Ovary (tissue), 9 donors: Measurements from ENCODE around the gene STPG3. TPM values are rescaled to one million over a fixed set of nuclear protein-coding genes. Genes with fewer than 3 reads are reported as not detected.

Source experiments
- DNase-seq, 5 donors: peaks; one replicate each; pipeline ENCODE4 v3.0.0-alpha.2; 2019 to 2020
- H3K27ac ChIP-seq, 2 donors: fragments of 200-600 bp; one replicate each; pipeline versions ENCODE4 v1.5.1 to v1.8.0; 2019 to 2022
- H3K27me3 ChIP-seq: fragments of 200-600 bp; one replicate; pipeline ENCODE4 v1.8.0; 2022
- H3K36me3 ChIP-seq: fragments of 200-600 bp; sonication (generic); one replicate; pipeline ENCODE4 v1.5.1; 2019
- H3K4me1 ChIP-seq: one replicate; pipeline ENCODE4 v1.8.1; 2013; ENCODE audit warnings: mild to moderate bottlenecking, moderate library complexity; ENCODE audit not compliant: insufficient read depth
- H3K4me3 ChIP-seq: fragments of 200-600 bp; sonication (generic); one replicate; pipeline ENCODE4 v1.5.1; 2017
- H3K9me3 ChIP-seq, 2 donors: fragments of 200-600 bp in 1 of 2; sonication (generic) in 1 of 2; one replicate each; pipeline versions ENCODE4 v1.5.1 to v1.8.1; 2013 to 2019; ENCODE audit warnings: mild to moderate bottlenecking in 1 of 2, moderate library complexity in 1 of 2
- EP300 ChIP-seq: sonication (generic); formaldehyde crosslinking; IDR thresholded peaks from one replicate; pipeline ENCODE4 v1.6.1; 2017; ENCODE audit warnings: antibody characterized with exemption
- POLR2A ChIP-seq: fragments of 450-650 bp; IDR thresholded peaks from one replicate; pipeline ENCODE4 v1.6.1; 2017; ENCODE audit warnings: antibody characterized with exemption, mild to moderate bottlenecking, moderate library complexity
- WGBS, 3 donors: extraction: QIAGEN DNeasy Blood & Tissue Kit in 1 of 3; methylation state at CpG; one replicate each; pipeline versions ENCODE4 v1.1.5 to v1.1.7; 2013 to 2017; 5-methylcytosine and 5-hydroxymethylcytosine counted together
- intact Hi-C, 4 donors: fragments of 100-400 bp; cut with DNase I; formaldehyde crosslinking; loops; one replicate each; pipeline versions ENCODE4 v1.11.0 to v1.15.1; 2022 to 2023
- polyA plus RNA-seq, 2 donors: library from polyadenylated mRNA; stranded (reverse); fragments of 200-250 nt in 1 of 2; fragments of 350-450 nt in 1 of 2; fragmentation: Illumina TruSeq in 1 of 2; extraction: RNeasy Lipid Tissue Mini Kit (QIAGEN cat#74804) in 1 of 2; gene quantifications; one replicate each; pipeline ENCODE4 v1.2.3, GENCODE V29; 2013 to 2014
- total RNA-seq, 7 donors: library from RNA; depleted of rRNA in 2 of 7; stranded (reverse); fragments of >200 nt in 2 of 7; fragmentation: NEBNext Ultra II Directional in 3 of 7; extraction: Animal tissue kit (Norgen Biotek cat#: 25700) in 3 of 7; gene quantifications; one replicate each; pipeline versions ENCODE4 v1.1.0 to v1.2.4, GENCODE V29; 2016 to 2023
- TF ChIP-seq, protein P1 (sequence below), 3 donors: fragments of 450-650 bp in 2 of 3; fragments of 200-600 bp in 1 of 3; IDR thresholded peaks; one replicate each; pipeline versions ENCODE4 v1.5.1 to v1.8.0; 2016 to 2022; ENCODE audit warnings: antibody characterized with exemption in 3 of 3, mild to moderate bottlenecking in 1 of 3
- donor health status: DM: no; HTN: no; CAD: no; lungs with moderate emphysema.
- donor health status: DM: no; HTN: no; CAD: no.
- donor health status: Bipolar disorder and iron deficiency.
- donor health status: DM: yes; HTN: yes; CAD: no.
- donor health status: DM: no; HTN: no; CAD: no.
- donor health status: DM: yes; HTN: yes; CAD: no.

The STPG3 gene
- total and polyA plus RNA-seq, 9 donors = not detected

DNA sequence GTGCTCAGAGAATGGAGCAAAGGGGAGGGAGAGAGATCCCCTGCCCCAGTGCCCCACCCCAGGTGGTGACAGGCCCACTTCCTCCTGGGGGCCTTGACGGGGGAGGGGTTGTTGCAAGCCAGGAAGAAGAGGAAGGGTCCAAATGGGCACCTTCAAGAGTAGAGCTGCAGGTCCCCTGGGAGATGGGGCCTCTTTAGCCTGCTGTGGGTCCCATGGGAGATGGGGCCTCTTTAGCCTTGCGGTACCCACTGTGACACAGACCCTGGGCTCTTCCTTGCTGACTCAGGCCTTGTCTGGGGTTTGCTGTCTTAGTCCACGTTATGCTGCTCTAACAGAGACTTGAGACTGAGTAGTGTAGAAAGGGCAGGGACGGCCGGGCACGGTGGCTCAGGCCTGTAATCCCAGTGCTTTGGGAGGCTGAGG lies 16.9 kb downstream of the STPG3 start:
- no peaks in the 10 kb centered on the region for H3K36me3 ChIP-seq
- no peak overlapping the region for H3K27ac ChIP-seq
- WGBS, 3 donors = 78 to 90% (median 88%) methylated on average over 6 of the region's 6 CpGs

DNA sequence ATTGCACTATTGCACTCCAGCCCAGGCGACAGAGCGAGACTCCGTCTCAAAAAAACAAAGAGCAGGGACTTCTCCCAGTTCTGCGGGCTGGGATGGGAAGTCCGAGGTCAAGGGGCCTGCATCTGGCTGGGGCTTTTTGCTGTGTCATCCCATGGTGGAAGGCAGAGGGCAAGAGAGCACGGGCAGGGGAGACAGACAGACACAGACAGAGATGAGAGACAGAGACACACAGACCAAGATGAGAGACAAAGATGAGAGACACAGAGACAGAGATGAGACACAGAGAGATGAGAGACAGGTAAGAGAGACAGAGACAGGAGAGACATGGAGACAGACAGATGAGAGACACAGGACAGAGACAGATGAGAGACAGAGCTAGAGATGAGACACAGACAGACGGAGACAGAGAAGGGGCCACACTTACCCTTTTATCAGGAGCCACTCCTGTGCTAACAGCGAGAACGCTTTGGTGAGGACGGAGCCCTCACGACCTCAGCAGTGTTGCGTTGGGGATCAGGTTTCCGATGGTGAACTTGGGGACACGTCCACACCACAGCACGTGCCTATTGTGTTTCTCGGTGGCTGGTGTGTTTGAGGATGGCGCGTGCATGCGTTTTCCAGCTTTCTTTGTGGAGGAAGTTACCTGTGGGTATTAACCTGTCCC lies 17.6 kb downstream of the STPG3 start:
- no peaks in the 10 kb centered on the region for H3K27me3 ChIP-seq
- 73 to 78% (median 75%) methylated on average over 19 of the region's 19 CpGs for WGBS, 3 donors
- no peaks in the 10 kb centered on the region for H3K36me3 ChIP-seq
- H3K4me3 ChIP-seq = no peak overlapping the region
- H3K4me1 ChIP-seq = peaks cover 6% of the 10 kb centered on the region
- intact Hi-C loops = no loop called here
- no peaks in the 10 kb centered on the region for H3K9me3 ChIP-seq
- no peak for TF ChIP-seq EP300
- DNase-seq = no peak
- no peak overlapping the region for H3K27ac ChIP-seq

More for the DNA sequence above, 16.9 kb downstream of the STPG3 start:
- intact Hi-C loops = no loop called here
- no peak for DNase-seq
- peaks cover 6% of the 10 kb centered on the region for H3K4me1 ChIP-seq
- H3K4me3 ChIP-seq = no peak overlapping the region
- no peaks in the 10 kb centered on the region for H3K9me3 ChIP-seq
- no peaks in the 10 kb centered on the region for H3K27me3 ChIP-seq
- TF ChIP-seq, protein P1, sequence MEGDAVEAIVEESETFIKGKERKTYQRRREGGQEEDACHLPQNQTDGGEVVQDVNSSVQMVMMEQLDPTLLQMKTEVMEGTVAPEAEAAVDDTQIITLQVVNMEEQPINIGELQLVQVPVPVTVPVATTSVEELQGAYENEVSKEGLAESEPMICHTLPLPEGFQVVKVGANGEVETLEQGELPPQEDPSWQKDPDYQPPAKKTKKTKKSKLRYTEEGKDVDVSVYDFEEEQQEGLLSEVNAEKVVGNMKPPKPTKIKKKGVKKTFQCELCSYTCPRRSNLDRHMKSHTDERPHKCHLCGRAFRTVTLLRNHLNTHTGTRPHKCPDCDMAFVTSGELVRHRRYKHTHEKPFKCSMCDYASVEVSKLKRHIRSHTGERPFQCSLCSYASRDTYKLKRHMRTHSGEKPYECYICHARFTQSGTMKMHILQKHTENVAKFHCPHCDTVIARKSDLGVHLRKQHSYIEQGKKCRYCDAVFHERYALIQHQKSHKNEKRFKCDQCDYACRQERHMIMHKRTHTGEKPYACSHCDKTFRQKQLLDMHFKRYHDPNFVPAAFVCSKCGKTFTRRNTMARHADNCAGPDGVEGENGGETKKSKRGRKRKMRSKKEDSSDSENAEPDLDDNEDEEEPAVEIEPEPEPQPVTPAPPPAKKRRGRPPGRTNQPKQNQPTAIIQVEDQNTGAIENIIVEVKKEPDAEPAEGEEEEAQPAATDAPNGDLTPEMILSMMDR (IDR thresholded peaks at IDR 0.05) = no peak

DNA sequence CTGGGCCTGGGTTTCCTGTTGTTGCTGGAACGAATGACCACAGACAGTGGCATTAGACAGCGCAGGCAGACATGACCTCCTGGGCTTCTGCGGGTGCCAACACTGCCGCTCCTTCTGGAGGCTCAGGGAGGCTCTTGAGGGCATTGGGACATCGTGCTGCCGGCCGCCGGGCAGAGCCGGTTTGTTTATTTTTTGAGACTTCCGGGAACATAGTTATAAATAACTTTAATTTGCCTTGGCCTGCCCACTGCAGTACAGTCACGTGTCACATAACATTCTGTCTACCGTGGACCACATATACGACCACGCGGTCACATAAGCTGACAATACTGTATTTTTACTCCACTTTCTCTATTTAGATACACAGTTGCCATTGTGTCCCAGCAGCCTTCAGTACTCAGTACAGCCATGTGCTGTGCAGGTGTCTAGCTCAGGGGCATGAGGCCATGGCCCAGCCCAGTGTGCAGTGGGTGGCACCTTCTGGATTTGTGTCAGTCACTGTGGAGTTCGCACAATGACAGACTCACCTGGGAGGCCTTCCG lies 18.2 kb downstream of the STPG3 start:
- peak in 2 of 5 donors; percentile 19 to 56 for DNase-seq
- H3K4me1 ChIP-seq = peaks cover 6% of the 10 kb centered on the region
- no peak for TF ChIP-seq POLR2A
- no peak for TF ChIP-seq EP300
- TF ChIP-seq, protein P1 (IDR thresholded peaks at IDR 0.05) = no peak
- H3K27me3 ChIP-seq = no peaks in the 10 kb centered on the region
- no peaks in the 10 kb centered on the region for H3K9me3 ChIP-seq
- no peak overlapping the region for H3K4me3 ChIP-seq
- no peaks in the 10 kb centered on the region for H3K36me3 ChIP-seq
- intact Hi-C loops = no loop called here
- H3K27ac ChIP-seq = no peak overlapping the region
- WGBS, 3 donors = 26 to 36% (median 28%) methylated on average over 17 of the region's 17 CpGs

DNA sequence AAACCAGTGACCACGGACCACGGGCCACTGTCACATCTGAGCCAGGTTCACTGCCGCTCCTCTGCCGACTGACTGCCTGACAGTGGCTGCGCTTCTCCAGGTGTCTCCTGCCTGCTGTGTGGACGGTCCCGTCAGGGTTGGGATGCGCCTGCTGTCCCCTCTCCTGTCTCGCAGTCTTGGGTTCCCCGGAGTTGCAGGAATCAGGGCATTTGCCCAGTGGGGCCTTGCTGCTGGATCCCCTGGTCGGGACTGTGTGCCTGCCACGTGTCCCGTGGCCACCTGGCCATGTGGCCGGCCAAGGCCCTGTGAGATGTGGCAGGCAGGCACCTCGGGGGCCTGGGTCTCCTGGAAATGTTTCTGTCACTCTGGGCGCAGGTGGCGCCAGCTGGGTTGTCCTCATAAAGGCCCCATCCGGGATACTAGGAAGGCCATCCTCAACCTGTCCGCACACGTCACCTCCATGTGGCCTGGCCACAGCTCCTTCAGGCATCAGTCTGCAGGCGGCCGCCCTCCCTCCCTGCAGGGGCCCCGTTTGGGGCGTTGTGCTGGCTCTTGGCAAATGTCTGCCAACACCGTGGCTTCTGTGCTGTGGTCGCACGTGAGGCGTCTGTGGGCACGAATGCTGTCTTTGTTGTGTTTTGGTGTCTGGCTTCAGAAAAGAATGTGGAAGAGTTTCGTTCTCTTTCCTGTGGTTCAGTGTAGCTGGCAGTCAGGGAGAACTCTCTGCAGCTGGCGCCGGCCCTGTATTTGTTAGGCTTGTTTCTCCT lies 20.0 kb downstream of the STPG3 start:
- 85 to 90% (median 88%) methylated on average over 32 of the region's 32 CpGs for WGBS, 3 donors
- TF ChIP-seq, protein P1 (IDR thresholded peaks at IDR 0.05) = no peak
- TF ChIP-seq POLR2A = no peak
- no peak for TF ChIP-seq EP300
- no peak for DNase-seq
- intact Hi-C loops = no loop called here
- H3K27me3 ChIP-seq = no peaks in the 10 kb centered on the region
- peaks cover 6% of the 10 kb centered on the region for H3K4me1 ChIP-seq
- no peak overlapping the region for H3K4me3 ChIP-seq
- no peaks in the 10 kb centered on the region for H3K36me3 ChIP-seq
- H3K27ac ChIP-seq = no peak overlapping the region
- no peaks in the 10 kb centered on the region for H3K9me3 ChIP-seq

DNA sequence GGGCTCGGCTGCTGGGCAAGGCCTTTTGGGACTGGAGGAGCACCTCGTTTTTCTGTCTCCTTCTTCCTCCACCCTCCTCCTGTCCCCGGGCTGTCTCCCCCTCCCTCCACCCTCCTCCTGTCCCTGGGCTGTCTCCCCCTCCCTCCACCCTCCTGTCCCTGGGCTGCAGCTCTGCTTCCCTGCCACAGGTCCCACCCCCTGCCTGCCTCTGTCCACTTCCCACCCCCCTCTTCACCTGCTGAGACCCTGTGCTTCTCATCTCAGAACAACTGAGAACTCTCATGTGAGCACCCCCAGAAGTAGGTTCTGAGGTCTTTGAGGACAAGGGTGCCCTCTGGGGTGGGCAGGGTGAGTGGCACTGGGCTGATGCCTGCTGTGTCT lies 20.6 kb downstream of the STPG3 start:
- Histone ChIP-seq H3K27me3 (no peaks in the 10 kb centered on the region), H3K9me3 (no peaks in the 10 kb centered on the region), H3K4me3 (no peak overlapping the region), H3K27ac (no peak overlapping the region), H3K36me3 (no peaks in the 10 kb centered on the region), H3K4me1 (peaks cover 10% of the 10 kb centered on the region)
- WGBS, 3 donors = 39 to 58% (median 48%) methylated on average over 3 of the region's 3 CpGs
- intact Hi-C loops = no loop called here
- TF ChIP-seq POLR2A (no peak), EP300 (no peak)
- TF ChIP-seq, protein P1 (IDR thresholded peaks at IDR 0.05) = no peak
- no peak for DNase-seq
